Psoas muscle (tissue), 8 donors: ENCODE results near the gene SBF2. TPM values are rescaled to one million over a fixed set of nuclear protein-coding genes. Genes with fewer than 3 reads are reported as not detected.
A peak's percentile ranks its signal among the peaks of the same experiment; 100 is the strongest.

Source experiments
- ATAC-seq, 4 donors: fragments of 200-7000 bp; cut with Tn5 transposase; one replicate each; pipeline ENCODE4 v1.9.1; 2020; ENCODE audit warnings: moderate library complexity in 3 of 4, mild to moderate bottlenecking in 2 of 4
- DNase-seq, 2 donors: peaks; one replicate each; pipeline ENCODE4 v3.0.0-alpha.2; 2020
- H3K27ac ChIP-seq: fragments of 200-600 bp; one replicate; pipeline ENCODE4 v1.8.0; 2022
- H3K27me3 ChIP-seq, 3 donors: fragments of 200-600 bp in 1 of 3; one replicate each; pipeline versions ENCODE4 v1.6.1 to v1.8.0; 2013 to 2022; ENCODE audit warnings: low read length in 2 of 3, mild to moderate bottlenecking in 2 of 3, moderate library complexity in 1 of 3; ENCODE audit not compliant: insufficient read depth in 3 of 3
- H3K36me3 ChIP-seq, 2 donors: fragments of 200-600 bp in 1 of 2; one replicate each; pipeline versions ENCODE4 v1.6.1 to v1.8.0; 2013 to 2022; ENCODE audit warnings: low read depth in 1 of 2, mild to moderate bottlenecking in 1 of 2, moderate library complexity in 1 of 2; ENCODE audit not compliant: insufficient read depth in 1 of 2
- H3K4me1 ChIP-seq: fragments of 200-600 bp; one replicate; pipeline ENCODE4 v1.8.0; 2022
- H3K4me3 ChIP-seq: fragments of 200-600 bp; one replicate; pipeline ENCODE4 v1.8.0; 2022; ENCODE audit warnings: mild to moderate bottlenecking
- H3K9me3 ChIP-seq: fragments of 200-600 bp; one replicate; pipeline ENCODE4 v1.8.0; 2022
- WGBS, 3 donors: extraction: QIAGEN DNeasy Blood & Tissue Kit; methylation state at CpG; one replicate each; pipeline versions ENCODE4 v1.1.6 to v1.1.7; 2013; 5-methylcytosine and 5-hydroxymethylcytosine counted together
- intact Hi-C, 2 donors: fragments of 100-400 bp; cut with DNase I; formaldehyde crosslinking; loops; one replicate each; pipeline versions ENCODE4 v1.11.0 to v1.14.2; 2022
- polyA plus RNA-seq, 3 donors: library from polyadenylated mRNA; stranded (reverse); fragments of 200-250 nt; gene quantifications; one replicate each; pipeline ENCODE4 v1.2.3, GENCODE V29; 2013
- total RNA-seq, 4 donors: library from RNA; stranded (reverse); fragmentation: NEBNext Ultra II Directional in 2 of 4; extraction: Animal tissue kit (Norgen Biotek cat#: 25700) in 2 of 4; gene quantifications; one replicate each; pipeline versions ENCODE4 v1.2.1 to v1.2.4, GENCODE V29; 2021 to 2023
- TF ChIP-seq, protein P1 (sequence below): fragments of 200-600 bp; IDR thresholded peaks from one replicate; pipeline ENCODE4 v1.8.0; 2022; ENCODE audit warnings: antibody characterized with exemption
- donor health status: healthy with polysubstance abuse.
- donor health status: DM: no; HTN: no; CAD: no; lungs with moderate emphysema.
- donor health status: Bipolar disorder and iron deficiency.
- donor health status: healthy.
- donor health status: DM: yes; HTN: yes; CAD: no.
- donor health status: DM: no; HTN: no; CAD: no.
- donor health status: DM: no; HTN: no; CAD: no.
- donor health status: DM: yes; HTN: yes; CAD: no.

The SBF2 gene
- total and polyA plus RNA-seq, 7 donors, result 3.3 to 12.6 (median 10.6) TPM

DNA sequence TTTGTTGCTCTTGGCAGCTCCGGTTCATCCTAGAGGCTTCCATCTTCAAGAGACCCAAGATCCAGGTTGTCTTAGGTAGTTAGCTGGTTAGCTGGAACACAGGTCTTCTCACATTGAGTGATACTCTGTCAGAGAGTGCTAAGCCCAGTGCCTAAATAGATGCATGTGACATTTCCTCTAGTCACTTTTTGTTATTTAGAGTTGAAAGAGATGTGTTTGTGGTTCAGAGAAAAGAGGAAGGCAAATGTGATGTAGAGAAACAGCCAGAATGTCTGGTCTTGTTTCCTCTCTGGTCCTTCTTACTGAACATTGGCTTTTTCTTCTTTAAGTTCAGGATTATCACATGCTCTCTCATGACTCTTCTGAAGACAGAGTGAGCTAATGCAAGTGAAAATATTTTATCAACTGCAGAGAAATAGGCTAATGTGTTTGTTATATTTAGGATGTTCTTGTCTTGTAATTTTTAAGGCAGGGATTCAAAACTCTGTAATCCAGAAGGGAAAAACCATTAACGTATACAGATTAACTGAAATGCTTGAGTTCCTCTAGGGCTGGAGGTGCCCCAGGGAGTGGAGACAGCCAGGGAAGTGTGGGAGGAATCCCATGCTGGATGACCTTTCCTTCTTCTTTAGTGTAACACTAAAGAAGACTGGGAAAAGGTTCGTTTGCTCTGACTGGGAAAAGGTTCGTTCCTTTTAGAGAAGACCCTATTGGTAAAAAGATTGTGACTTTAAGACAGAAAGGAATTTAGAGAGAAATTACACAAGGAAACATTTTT is 554.7 kb downstream of the SBF2 start:
- Histone ChIP-seq H3K9me3 (peaks cover 11% of the 10 kb centered on the region), H3K27me3 (no peaks in the 10 kb centered on the region), H3K4me3 (no peak overlapping the region), H3K4me1 (no peaks in the 10 kb centered on the region), H3K36me3 (peaks cover 5 to 26% of the 10 kb centered on the region in 2 donors), H3K27ac (peak overlapping the region; percentile 19)
- no peak for DNase-seq
- intact Hi-C loops, result no loop called here
- TF ChIP-seq, protein P1, sequence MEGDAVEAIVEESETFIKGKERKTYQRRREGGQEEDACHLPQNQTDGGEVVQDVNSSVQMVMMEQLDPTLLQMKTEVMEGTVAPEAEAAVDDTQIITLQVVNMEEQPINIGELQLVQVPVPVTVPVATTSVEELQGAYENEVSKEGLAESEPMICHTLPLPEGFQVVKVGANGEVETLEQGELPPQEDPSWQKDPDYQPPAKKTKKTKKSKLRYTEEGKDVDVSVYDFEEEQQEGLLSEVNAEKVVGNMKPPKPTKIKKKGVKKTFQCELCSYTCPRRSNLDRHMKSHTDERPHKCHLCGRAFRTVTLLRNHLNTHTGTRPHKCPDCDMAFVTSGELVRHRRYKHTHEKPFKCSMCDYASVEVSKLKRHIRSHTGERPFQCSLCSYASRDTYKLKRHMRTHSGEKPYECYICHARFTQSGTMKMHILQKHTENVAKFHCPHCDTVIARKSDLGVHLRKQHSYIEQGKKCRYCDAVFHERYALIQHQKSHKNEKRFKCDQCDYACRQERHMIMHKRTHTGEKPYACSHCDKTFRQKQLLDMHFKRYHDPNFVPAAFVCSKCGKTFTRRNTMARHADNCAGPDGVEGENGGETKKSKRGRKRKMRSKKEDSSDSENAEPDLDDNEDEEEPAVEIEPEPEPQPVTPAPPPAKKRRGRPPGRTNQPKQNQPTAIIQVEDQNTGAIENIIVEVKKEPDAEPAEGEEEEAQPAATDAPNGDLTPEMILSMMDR, result no peak
- no peak for ATAC-seq
- 88 to 89% (median 89%) methylated on average over 4 of the region's 4 CpGs for whole genome bisulfite sequencing, 3 donors

DNA sequence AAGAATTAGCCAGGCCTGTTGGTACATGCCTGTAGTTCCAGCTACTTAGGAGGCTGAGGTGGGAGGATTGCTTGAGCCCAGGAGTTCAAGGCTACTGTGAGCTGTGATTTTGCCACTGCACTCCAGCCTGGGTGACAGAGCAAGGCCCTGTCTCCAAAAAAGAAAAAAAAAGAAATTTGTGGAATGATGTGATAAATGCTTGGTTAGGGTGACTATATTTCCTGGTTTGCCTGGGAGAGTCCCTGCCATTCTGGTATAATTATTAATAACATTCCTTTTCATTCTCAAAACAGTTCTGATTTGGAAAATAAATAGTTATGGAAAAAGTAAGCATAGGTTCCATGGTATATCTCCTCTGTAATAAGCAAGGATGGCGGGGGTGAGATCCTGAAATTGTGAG is 555.3 kb downstream of the SBF2 start:
- WGBS, 3 donors, result 97 to 100% (median 100%) methylated on average over 1 of the region's 1 CpG
- no peak for ATAC-seq
- H3K4me3 ChIP-seq, result no peak overlapping the region
- H3K27me3 ChIP-seq, result no peaks in the 10 kb centered on the region
- H3K36me3 ChIP-seq, result peaks cover 5 to 26% of the 10 kb centered on the region in 2 donors
- H3K9me3 ChIP-seq, result peaks cover 11% of the 10 kb centered on the region
- intact Hi-C loops, result no loop called here
- TF ChIP-seq, protein P1, result no peak
- no peak for DNase-seq
- H3K27ac ChIP-seq, result peak overlapping the region; percentile 19
- H3K4me1 ChIP-seq, result no peaks in the 10 kb centered on the region

DNA sequence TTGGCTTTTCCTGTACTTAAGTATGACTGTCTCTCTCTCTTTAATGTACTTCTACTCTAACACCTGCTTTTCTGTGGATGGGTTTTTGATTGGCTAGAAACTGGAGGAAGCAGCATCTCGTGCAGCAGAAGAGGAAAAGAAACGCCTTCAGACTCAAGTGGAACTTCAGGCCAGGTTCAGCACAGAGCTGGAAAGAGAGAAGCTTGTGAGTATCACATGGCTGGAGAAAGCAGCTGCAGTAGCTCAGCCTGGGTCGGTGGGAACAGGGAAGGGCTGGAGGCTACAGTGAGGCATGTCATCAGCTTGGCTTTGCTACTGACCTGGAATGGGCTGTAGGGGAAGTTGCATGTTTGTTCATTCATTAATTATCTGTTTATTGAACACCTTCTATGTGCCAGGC is 555.9 kb downstream of the SBF2 start:
- no peaks in the 10 kb centered on the region for H3K27me3 ChIP-seq
- H3K36me3 ChIP-seq, result peaks cover 7 to 28% of the 10 kb centered on the region in 2 donors
- H3K9me3 ChIP-seq, result peaks cover 11% of the 10 kb centered on the region
- WGBS, 3 donors, result 26 to 41% (median 40%) methylated on average over 3 of the region's 3 CpGs
- ATAC-seq (no peak), DNase-seq (no peak)
- H3K4me3 ChIP-seq, result no peak overlapping the region
- TF ChIP-seq, protein P1, result no peak
- H3K27ac ChIP-seq, result no peak overlapping the region
- H3K4me1 ChIP-seq, result no peaks in the 10 kb centered on the region
- intact Hi-C loops, result no loop called here

DNA sequence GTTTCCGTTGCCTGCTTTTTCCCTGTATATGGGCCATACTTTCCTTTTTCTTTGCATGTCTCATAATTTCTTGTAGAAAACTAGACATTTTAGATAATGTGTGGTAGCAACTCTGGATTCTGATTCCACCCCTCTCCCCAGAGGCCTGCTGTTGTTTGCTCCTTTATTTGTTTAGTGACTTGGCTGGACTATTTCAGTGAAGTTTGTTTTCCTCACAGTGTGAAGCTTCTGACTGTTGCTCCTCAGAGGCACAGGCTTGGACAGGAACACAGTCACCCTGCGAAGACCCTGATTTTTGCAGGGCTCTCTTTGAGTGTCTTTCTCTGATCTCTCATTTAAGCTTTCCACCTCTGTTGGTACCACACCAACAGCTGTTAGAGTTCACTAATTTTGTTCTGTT is 557.7 kb downstream of the SBF2 start:
- TF ChIP-seq, protein P1, result no peak
- H3K4me1 ChIP-seq, result no peaks in the 10 kb centered on the region
- intact Hi-C loops, result no loop called here
- ATAC-seq (no peak), DNase-seq (no peak)
- no peak overlapping the region for H3K4me3 ChIP-seq
- peaks cover 11 to 32% of the 10 kb centered on the region in 2 donors for H3K36me3 ChIP-seq
- WGBS, 3 donors, result 95 to 98% (median 96%) methylated on average over 2 of the region's 2 CpGs
- H3K27ac ChIP-seq, result no peak overlapping the region
- peaks cover 11% of the 10 kb centered on the region for H3K9me3 ChIP-seq
- no peaks in the 10 kb centered on the region for H3K27me3 ChIP-seq
